Stimulated activated naive B cell treated with anti-CD40 and anti-IgM and Interleukin-4, amounts not matched to agents 10 μg/mL and 1 μg/mL and 100 μg/mL, for 72 hours (primary cell): ENCODE measurements around the gene FARP1.

Experiments
- ATAC-seq, 2 donors: fragments of 150-1000 bp; cut with Tn5 transposase; replicated peaks; 2 replicates each; pipeline ENCODE4 v1.10.0; 2021; ENCODE audit warnings: moderate library complexity in 1 of 2
- DNase-seq: peaks from one replicate; pipeline ENCODE4 v3.0.0; 2021
- H3K27ac Mint-ChIP-seq: one replicate; pipeline ENCODE4 v1.8.0; 2022; ENCODE audit warnings: mild to moderate bottlenecking, mixed read lengths
- H3K27me3 Mint-ChIP-seq, 2 donors: one replicate each; pipeline ENCODE4 v1.8.0; 2022; ENCODE audit warnings: mixed read lengths in 2 of 2
- H3K36me3 Mint-ChIP-seq, 2 donors: one replicate each; pipeline ENCODE4 v1.8.0; 2022; ENCODE audit warnings: mixed read lengths in 2 of 2, mild to moderate bottlenecking in 1 of 2
- H3K4me1 Mint-ChIP-seq, 2 donors: one replicate each; pipeline ENCODE4 v1.8.0; 2022; ENCODE audit warnings: mixed read lengths in 2 of 2, mild to moderate bottlenecking in 1 of 2
- H3K4me3 Mint-ChIP-seq, 2 donors: one replicate each; pipeline ENCODE4 v1.8.0; 2022; ENCODE audit warnings: mild to moderate bottlenecking in 2 of 2, mixed read lengths in 2 of 2, moderate library complexity in 1 of 2
- H3K9me3 Mint-ChIP-seq, 2 donors: one replicate each; pipeline ENCODE4 v1.8.0; 2022; ENCODE audit warnings: mixed read lengths in 2 of 2, mild to moderate bottlenecking in 1 of 2

FARP1 gene

DNA sequence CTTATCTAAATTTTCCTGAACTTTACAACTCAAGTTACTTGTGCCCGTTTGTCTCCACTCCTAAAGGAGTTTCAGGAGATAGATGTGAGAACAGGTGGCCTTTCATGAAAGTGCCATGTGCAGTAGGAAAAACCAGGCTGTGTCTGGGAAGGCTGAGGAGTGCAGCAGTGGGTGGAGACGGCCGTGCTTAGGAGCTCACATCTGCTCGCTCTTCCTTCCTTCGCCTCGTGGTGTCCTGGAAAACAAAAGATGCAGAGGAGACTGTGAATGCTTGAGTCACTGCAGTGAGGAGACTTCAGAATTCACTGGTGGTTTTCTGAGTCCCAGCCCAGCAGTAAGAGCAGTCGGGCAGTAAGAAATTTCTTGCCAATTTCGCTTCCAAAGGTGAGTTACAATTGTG, 172.6 kb downstream of the FARP1 start:
- Mint-ChIP-seq H3K27me3 (peaks cover 6 to 11% of the 10 kb centered on the region in 2 donors), H3K4me3 (no peak overlapping the region), H3K9me3 (no peaks in the 10 kb centered on the region), H3K36me3 (no peaks in the 10 kb centered on the region), H3K4me1 (no peaks in the 10 kb centered on the region), H3K27ac (no peak overlapping the region)
- ATAC-seq: no peak
- DNase-seq: no peak

DNA sequence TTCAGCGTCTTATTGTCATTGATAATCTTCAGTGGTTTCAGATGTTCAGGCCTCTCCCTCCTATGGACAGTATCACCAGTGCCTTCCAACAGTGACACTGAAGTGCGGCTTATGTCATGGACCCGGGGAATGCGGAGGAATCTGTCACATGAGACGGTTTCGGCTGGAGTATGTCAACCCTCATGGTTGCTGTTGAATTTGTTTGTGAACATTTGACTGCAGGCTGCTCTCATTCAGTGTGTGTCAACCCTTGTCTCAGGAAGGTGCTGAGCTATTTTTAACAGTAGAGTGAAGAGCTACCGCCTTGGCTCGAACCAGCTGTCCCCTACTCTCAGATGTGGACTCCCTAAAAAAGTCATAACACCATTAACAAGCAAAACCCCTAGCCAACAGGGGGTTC, 173.0 kb downstream of the FARP1 start:
- no peaks in the 10 kb centered on the region for H3K36me3 Mint-ChIP-seq
- H3K4me3 Mint-ChIP-seq: no peak overlapping the region
- H3K27me3 Mint-ChIP-seq: peaks cover 9 to 11% of the 10 kb centered on the region in 2 donors
- no peak overlapping the region for H3K27ac Mint-ChIP-seq
- ATAC-seq (no peak), DNase-seq (no peak)
- H3K9me3 Mint-ChIP-seq: no peaks in the 10 kb centered on the region
- no peaks in the 10 kb centered on the region for H3K4me1 Mint-ChIP-seq

DNA sequence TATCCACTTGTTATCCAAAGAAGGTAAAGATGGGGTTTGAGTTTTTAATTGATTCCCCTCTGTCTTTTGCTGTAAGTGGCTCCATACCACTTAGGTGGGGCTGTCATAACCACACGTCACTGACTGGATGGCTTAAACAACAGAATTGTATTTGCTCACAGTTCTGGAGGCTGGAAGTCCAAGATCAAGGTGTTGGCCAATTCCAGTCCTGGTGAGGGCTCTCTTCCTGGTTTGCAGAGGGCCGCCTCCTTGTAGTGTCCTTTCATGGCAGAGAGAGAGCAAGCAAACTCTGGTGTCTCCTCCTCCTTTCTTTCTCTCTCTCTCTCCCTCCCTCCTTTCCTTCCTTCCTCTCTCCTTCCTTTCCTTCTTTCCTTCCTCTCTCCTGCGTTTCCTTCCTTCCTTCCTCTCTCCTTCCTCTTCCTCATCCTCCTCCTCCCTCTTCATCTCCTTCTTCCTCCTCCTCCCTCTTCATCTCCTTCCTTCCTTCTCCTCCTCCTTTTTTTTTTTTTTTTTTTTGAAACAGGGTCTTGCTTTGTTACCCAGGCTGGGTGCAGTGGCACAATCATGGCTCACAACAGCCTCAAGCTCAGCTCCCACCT, 174.8 kb downstream of the FARP1 start:
- Mint-ChIP-seq H3K9me3 (no peaks in the 10 kb centered on the region), H3K27me3 (peaks cover 11 to 13% of the 10 kb centered on the region in 2 donors), H3K4me3 (no peak overlapping the region), H3K4me1 (no peaks in the 10 kb centered on the region), H3K36me3 (no peaks in the 10 kb centered on the region), H3K27ac (no peak overlapping the region)
- DNase-seq: no peak
- no peak for ATAC-seq

DNA sequence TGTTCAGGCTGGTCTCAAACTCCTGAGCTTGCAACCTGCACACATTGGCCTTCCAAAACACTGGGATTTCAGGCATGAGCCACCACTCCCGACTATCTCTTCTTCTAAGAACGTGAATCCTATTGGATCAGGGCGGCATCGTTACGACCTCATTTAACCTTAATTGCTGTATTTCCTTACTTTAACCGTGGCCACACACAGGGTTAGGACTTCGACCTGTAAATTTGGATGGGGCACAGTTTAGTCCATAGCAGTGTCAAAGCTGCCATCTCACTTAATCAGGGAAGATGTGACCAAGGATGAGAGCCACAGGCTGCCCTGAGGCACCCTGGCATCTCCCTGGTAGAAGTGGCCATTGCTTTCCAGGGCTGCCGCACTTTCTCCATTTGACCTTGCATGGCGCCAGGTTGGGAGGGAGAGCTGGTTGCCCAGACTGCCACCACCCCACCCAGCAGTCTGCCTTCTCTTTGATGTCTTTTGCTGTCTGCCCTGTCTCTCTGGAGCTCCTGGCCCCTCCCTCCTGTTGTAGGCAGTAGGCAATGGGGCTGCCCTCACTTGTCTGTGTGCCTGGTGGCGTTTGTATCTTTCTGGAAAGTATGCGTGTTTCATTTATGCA, 175.5 kb downstream of the FARP1 start:
- ATAC-seq (no peak), DNase-seq (no peak)
- Mint-ChIP-seq H3K27ac (no peak overlapping the region), H3K27me3 (peaks cover 11 to 13% of the 10 kb centered on the region in 2 donors), H3K4me1 (no peaks in the 10 kb centered on the region), H3K4me3 (no peak overlapping the region), H3K9me3 (no peaks in the 10 kb centered on the region), H3K36me3 (no peaks in the 10 kb centered on the region)

DNA sequence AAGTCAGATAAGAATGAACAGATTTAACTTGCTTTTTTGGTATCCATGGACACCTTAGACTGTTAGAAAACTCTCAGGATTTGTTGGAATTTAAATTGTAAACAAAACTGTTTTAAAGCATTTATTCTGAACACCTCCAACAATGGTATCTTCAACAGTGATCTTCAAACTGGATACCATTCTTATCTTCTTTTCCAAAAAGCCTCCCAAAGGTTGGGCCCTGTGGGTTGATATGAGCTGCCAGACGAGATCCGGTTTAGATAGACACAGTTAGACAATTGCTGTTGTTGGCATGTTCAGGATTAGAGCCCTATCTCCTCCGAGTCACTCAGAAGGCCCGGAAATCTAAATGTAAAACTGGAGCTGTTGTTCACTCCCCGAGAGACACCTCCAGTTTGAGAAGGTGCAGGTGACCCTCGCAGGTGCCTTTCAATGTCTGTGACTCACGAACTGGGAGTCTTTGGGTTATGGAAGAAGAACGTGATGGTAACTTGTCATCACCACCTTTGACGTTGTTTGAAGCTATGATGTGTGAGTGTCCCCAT, 177.7 kb downstream of the FARP1 start:
- no peaks in the 10 kb centered on the region for H3K4me1 Mint-ChIP-seq
- no peak overlapping the region for H3K27ac Mint-ChIP-seq
- H3K36me3 Mint-ChIP-seq: no peaks in the 10 kb centered on the region
- peaks cover 13 to 19% of the 10 kb centered on the region in 2 donors for H3K27me3 Mint-ChIP-seq
- H3K4me3 Mint-ChIP-seq: no peak overlapping the region
- H3K9me3 Mint-ChIP-seq: no peaks in the 10 kb centered on the region
- no peak for DNase-seq
- ATAC-seq: no peak

DNA sequence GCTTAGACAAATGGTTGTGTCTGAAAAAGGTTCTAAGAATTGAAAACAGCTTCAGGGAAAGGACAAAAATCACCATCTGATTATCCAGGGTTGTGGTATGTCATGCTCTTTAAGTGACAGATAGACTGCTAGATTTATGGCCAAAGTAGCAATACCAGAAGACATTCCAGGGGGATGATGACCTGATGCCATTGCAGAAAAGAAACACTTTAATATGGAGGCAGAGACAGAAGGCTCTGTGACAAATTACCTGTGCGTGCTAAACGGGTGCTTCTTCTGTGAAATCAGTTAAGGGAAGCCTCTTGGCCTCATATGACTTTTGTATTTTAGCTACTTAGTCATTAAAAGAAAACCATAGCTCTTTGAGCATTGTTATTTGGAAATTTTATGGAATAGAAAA, 178.5 kb downstream of the FARP1 start:
- Mint-ChIP-seq H3K27me3 (peaks cover 13 to 19% of the 10 kb centered on the region in 2 donors), H3K36me3 (no peaks in the 10 kb centered on the region), H3K4me3 (no peak overlapping the region), H3K27ac (no peak overlapping the region), H3K4me1 (no peaks in the 10 kb centered on the region), H3K9me3 (no peaks in the 10 kb centered on the region)
- no peak for ATAC-seq
- DNase-seq: no peak

DNA sequence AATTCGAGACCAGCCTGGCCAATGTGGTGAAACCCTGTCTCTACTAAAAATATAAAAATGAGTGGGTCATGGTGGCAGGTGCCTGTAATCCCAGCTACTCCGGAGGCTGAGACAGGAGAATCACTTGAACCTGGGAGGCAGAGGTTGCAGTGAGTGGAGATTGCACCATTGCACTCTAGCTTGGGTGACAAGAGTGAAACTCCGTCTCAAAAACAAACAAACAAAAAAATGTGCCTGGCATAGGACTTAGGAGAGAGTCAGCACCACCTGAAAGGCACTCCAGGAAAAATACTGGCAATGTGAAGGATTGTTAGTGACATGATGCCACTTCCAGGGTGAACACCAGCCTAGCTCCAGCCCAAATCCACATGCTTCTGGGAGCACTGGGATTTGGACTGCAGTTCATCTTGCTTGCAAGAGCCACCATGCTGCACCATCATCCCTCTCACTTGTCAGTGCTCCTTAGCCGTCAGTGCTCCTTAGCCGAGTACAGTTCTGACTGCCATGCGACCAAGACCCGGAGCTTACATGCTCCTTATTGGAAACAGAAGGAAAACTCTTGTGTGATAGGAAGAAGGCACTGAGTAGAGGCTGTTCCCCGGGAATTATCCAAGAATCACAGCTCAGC, 179.3 kb downstream of the FARP1 start:
- Mint-ChIP-seq H3K4me3 (no peak overlapping the region), H3K27me3 (peaks cover 13 to 19% of the 10 kb centered on the region in 2 donors), H3K9me3 (no peaks in the 10 kb centered on the region), H3K27ac (no peak overlapping the region), H3K4me1 (no peaks in the 10 kb centered on the region), H3K36me3 (no peaks in the 10 kb centered on the region)
- ATAC-seq (no peak), DNase-seq (no peak)

DNA sequence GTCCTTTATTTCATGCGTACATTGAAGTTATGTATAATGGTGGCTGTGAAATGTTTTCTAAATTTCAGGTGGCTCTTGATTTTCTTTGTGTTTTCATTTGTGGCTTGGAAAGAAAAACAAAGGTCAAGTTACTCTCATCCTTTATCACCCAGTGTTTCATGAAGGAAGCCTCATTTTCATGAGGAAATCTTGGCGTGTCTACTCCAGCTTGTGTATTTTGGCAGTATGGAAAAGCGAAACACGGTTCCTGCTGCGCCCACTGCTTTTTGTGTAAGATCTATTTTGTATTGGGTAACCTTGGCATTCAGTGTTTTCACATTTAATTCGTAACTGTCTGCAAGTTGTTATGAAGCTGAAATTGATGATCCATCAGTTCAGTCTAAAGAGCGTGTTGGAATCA, 181.2 kb downstream of the FARP1 start:
- no peak for ATAC-seq
- H3K4me3 Mint-ChIP-seq: no peak overlapping the region
- H3K9me3 Mint-ChIP-seq: no peaks in the 10 kb centered on the region
- H3K27ac Mint-ChIP-seq: no peak overlapping the region
- peaks cover 7 to 13% of the 10 kb centered on the region in 2 donors for H3K27me3 Mint-ChIP-seq
- H3K4me1 Mint-ChIP-seq: no peaks in the 10 kb centered on the region
- no peaks in the 10 kb centered on the region for H3K36me3 Mint-ChIP-seq
- no peak for DNase-seq

DNA sequence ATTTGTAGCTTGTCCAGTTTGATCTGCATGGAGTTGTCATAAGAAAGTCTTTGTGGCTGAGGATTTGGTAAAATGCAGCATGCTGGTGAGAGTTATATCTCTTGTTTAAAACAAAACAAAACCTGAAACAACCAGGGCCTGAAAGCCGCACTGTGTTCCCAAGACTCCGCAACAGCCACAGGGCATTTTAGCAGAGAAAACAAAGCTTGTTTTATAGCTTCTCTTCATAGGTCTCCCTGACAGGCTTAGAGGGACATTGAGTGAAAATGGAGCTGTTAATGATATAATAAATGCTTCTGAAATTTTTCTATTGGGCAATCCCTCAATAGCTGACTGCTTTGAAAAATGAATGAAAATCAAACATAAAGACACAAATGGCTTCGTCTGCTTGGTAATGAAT, 182.8 kb downstream of the FARP1 start:
- Mint-ChIP-seq H3K4me3 (no peak overlapping the region), H3K27ac (no peak overlapping the region), H3K4me1 (no peaks in the 10 kb centered on the region), H3K36me3 (no peaks in the 10 kb centered on the region), H3K9me3 (no peaks in the 10 kb centered on the region), H3K27me3 (peaks cover 6 to 8% of the 10 kb centered on the region in 2 donors)
- DNase-seq (no peak), ATAC-seq (no peak)

DNA sequence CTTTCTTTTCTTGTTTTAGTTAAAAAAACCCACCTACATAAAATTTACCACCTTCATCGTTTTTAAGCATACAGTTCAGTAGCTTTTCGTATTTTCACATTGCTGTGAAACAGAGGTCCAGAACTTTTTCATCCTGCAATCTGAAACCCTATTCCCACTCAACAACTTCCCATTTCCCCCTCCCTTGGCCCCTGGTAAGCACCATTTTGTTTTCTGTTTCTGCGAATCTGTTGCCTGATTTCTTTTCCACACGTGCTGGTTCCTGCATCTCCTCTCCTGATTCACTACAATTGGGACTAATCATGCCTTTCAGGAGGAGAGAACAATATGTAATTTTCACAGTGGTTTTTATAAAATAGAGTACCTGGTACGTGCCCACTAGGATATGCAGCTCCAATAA, 183.4 kb downstream of the FARP1 start:
- no peaks in the 10 kb centered on the region for H3K9me3 Mint-ChIP-seq
- ATAC-seq (no peak), DNase-seq (no peak)
- no peak overlapping the region for H3K4me3 Mint-ChIP-seq
- no peak overlapping the region for H3K27ac Mint-ChIP-seq
- H3K4me1 Mint-ChIP-seq: no peaks in the 10 kb centered on the region
- H3K36me3 Mint-ChIP-seq: no peaks in the 10 kb centered on the region
- peaks cover under 1 to 10% of the 10 kb centered on the region in 2 donors for H3K27me3 Mint-ChIP-seq

DNA sequence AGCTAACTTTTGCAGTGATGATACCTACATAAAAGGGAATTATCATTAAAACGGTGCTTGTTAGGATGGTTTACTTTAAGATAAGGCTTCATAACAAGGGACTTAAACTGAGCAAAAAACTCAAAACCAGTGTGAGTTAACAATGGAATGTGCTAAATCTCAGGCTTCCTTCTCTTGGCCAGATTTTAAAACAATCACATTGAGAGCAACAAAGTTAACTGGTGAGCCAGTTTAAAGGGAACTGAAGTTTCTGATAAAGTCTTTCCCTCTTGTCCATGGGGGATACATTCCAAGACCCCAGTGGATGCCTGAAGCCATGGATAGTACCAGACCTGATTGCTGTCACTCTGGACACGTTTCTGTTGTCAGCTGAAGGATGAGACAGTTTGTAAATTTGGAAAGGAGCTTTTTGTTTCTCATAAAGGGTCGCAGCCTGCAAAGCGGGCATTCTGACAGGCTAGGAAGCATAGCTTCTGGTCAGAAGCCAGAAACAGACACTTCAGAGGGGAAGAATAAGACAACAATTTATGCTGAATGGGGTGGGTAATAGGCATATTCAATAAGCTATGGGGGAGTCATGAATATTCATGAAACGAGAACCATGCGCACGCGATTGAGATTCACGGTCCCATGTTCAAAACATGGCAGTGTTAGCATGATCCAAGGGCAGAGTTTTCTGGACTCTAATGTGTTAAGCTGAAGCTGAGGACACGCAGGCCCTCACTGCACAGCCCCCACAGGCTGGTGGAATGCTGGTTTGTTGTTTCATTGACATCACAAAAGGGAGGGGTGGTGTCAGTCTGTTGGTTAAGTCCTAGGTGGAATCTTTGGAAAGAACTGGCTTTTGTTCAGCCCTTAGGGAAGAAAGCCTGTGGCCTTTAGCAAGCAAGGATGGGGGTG, 184.7 kb downstream of the FARP1 start:
- no peak overlapping the region for H3K4me3 Mint-ChIP-seq
- no peaks in the 10 kb centered on the region for H3K9me3 Mint-ChIP-seq
- peaks cover 8 to 16% of the 10 kb centered on the region in 2 donors for H3K27me3 Mint-ChIP-seq
- H3K36me3 Mint-ChIP-seq: no peaks in the 10 kb centered on the region
- ATAC-seq (no peak), DNase-seq (no peak)
- no peak overlapping the region for H3K27ac Mint-ChIP-seq
- H3K4me1 Mint-ChIP-seq: no peaks in the 10 kb centered on the region

DNA sequence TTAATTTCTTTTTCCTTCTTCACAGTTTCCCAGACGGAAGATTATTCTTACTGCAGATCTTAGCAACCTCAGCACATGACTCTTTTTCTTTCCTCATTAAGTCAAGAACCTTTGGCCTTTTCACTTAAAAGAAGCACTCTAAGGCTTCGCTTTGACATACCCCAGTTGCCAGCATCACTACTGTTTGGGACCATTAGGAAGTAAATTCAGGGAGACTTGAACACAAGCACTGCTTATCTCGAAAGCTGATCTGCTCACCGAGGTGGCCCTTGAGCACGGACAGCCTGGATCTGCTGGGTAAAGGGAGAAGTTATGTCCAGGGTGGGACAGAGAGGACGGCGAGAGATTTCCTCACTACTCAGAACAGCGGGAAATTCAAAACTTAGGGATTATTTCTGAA, 185.6 kb downstream of the FARP1 start:
- H3K4me3 Mint-ChIP-seq: no peak overlapping the region
- H3K27me3 Mint-ChIP-seq: peaks cover 8 to 18% of the 10 kb centered on the region in 2 donors
- no peaks in the 10 kb centered on the region for H3K4me1 Mint-ChIP-seq
- no peak overlapping the region for H3K27ac Mint-ChIP-seq
- H3K9me3 Mint-ChIP-seq: no peaks in the 10 kb centered on the region
- DNase-seq: no peak
- ATAC-seq: no peak
- no peaks in the 10 kb centered on the region for H3K36me3 Mint-ChIP-seq

DNA sequence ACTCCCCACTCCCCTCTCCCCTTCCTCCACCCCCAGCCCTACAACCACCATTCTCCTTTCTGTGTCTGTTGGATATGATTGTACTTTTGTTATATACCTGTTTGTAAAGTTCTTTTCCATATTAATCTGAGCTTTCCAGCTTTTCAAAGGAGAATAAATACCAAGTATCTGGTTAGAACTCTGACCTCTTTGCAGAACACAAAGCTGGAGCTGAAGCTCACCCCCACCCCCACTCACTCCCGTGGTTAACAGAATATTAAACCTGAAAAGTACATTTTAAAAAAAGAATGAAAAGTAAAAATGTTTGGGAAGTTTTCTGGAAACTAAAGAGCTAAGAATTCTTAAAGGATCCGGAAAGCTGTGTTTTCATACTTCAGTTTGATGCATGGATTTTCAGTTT, 189.3 kb downstream of the FARP1 start:
- Mint-ChIP-seq H3K4me1 (no peaks in the 10 kb centered on the region), H3K9me3 (peaks cover 5 to 8% of the 10 kb centered on the region in 2 donors), H3K36me3 (peaks cover 0 to 3% of the 10 kb centered on the region in 2 donors), H3K27ac (no peak overlapping the region), H3K27me3 (peaks cover 16 to 23% of the 10 kb centered on the region in 2 donors), H3K4me3 (no peak overlapping the region)
- ATAC-seq (no peak), DNase-seq (no peak)

DNA sequence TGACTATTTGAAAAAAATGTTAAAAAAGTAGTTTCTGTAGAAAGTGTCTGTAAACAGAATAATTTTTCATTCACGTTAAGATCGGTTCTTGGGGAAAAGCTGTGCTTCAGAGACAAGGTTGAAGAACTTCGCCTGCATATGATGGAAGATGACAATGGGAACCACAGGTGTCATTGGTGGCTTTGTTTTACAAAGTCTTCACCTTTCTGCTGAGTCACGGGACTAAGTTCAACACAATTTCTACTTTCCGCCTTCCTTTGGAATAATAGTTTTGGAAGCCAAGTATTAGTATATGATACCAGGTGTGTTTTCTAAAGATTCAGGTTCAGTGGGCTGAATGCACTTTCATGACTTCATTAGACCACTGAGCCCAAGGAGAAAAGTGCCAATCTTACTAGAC, 189.8 kb downstream of the FARP1 start:
- no peaks in the 10 kb centered on the region for H3K4me1 Mint-ChIP-seq
- H3K4me3 Mint-ChIP-seq: no peak overlapping the region
- DNase-seq (no peak), ATAC-seq (no peak)
- no peak overlapping the region for H3K27ac Mint-ChIP-seq
- H3K36me3 Mint-ChIP-seq: peaks cover 0 to 3% of the 10 kb centered on the region in 2 donors
- H3K9me3 Mint-ChIP-seq: peaks cover 5 to 8% of the 10 kb centered on the region in 2 donors
- peaks cover 16 to 27% of the 10 kb centered on the region in 2 donors for H3K27me3 Mint-ChIP-seq
